Endothelial cell of umbilical vein (primary cell): ENCODE results near the gene MIB2.

ENCODE experiments used
- CTCF ChIP-seq, 2 donors: IDR thresholded peaks; 1 replicate in 1 of 2; 2 replicates in 1 of 2; pipeline ENCODE4 v1.5.1; 2011; ENCODE audit warnings: low read length in 2 of 2, mild to moderate bottlenecking in 2 of 2, moderate library complexity in 2 of 2, control low read depth in 1 of 2, inconsistent platforms in 1 of 2, low read depth in 1 of 2; ENCODE audit not compliant: insufficient read depth in 1 of 2; ENCODE audit errors: extremely low read depth in 1 of 2
- MAX ChIP-seq: IDR thresholded peaks from 2 replicates; pipeline ENCODE4 v1.6.1; 2011; ENCODE audit not compliant: insufficient read depth, insufficient read length
- POLR2A ChIP-seq: IDR thresholded peaks from 2 replicates; pipeline ENCODE4 v1.6.1; 2012; ENCODE audit warnings: low read depth, mild to moderate bottlenecking, control low read depth, low read length

DNA sequence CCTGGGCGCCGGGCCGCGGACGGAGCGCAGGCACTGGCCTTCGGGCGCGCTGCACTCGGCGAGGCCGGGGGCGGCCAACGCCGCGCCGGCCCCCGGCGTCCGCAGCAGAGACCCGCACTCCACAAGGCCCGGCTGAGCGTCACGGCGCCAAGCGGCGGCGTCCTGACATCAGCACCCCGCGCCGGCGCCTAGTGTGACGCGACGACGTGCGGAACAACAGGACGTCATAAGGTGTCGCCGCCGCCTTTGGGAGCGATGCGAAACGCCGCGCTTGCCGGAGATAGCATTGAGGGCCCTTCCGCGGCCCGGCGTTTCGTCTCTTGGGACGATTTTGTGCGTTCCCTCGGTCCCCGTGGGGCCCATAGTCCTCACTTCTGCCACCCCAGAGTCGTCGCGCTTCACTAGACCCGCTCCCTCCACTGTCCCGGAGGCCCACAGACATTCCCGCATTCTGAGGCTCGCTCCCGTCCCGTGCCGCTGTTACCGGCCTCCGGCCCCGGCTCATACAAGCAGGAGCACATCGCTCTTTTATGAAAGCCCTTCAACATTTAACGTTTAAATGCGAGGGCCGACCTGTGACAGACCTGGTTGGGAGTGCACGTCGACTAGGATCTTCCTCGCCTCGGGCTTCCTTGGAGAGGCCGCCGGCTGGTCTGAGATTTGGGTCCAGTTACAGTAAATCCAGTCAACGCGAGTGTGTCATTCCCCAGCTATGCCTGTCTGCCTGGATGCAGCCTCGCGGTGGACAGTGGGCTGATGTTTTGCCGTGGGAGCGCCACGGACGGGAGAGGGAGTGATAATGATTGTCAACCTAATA is 40.4 kb upstream of the MIB2 start, which contains the start of gene SSU72:
- no peak for TF ChIP-seq CTCF (IDR thresholded peaks at IDR 0.05; ENCODE audit: extremely low read depth in 1 of 2, insufficient read depth in 1 of 2, low read depth in 1 of 2, low read length in 2 of 2)
- peak; percentile 93 for TF ChIP-seq POLR2A
- no peak for TF ChIP-seq MAX
